HCT116 (cell line): ENCODE measurements around the gene PLA2G10.

Source experiments
- CTCF ChIP-seq, 3 experiments: fragments of 200-600 bp in 1 of 3; sonication (generic) in 1 of 3; IDR thresholded peaks in 2 of 3; conservative IDR thresholded peaks in 1 of 3; 2 replicates each; pipeline ENCODE4 v1.5.1; 2012 to 2017; ENCODE audit warnings: low read depth in 2 of 3, low read length in 2 of 3, antibody characterized with exemption in 1 of 3, borderline replicate concordance in 1 of 3, control low read depth in 1 of 3, mild to moderate bottlenecking in 1 of 3, mixed read lengths in 1 of 3, mixed run types in 1 of 3, moderate library complexity in 1 of 3; ENCODE audit not compliant: insufficient read depth in 1 of 3
- POLR2A ChIP-seq: IDR thresholded peaks from 2 replicates; pipeline ENCODE4 v1.7.0; 2011; ENCODE audit warnings: borderline replicate concordance; ENCODE audit not compliant: insufficient read depth, insufficient read length; ENCODE audit errors: extremely low read depth
- POLR2AphosphoS5 ChIP-seq: IDR thresholded peaks from 2 replicates; pipeline ENCODE4 v1.6.1; 2011; ENCODE audit warnings: mild to moderate bottlenecking, low read depth, low read length, moderate library complexity
- SP1 ChIP-seq: IDR thresholded peaks from 2 replicates; pipeline ENCODE4 v1.6.1; 2012; ENCODE audit warnings: low read depth

- TF ChIP-seq CTCF (IDR thresholded peaks at IDR 0.05 in 2 of 3, conservative IDR thresholded peaks at IDR 0.05 in 1 of 3; ENCODE audit: borderline replicate concordance in 1 of 3, insufficient read depth in 1 of 3, low read depth in 2 of 3, low read length in 2 of 3) = no peak
- no peak for TF ChIP-seq POLR2A
- TF ChIP-seq SP1 = no peak
- no peak for TF ChIP-seq POLR2AphosphoS5
These were observed 26.5 kb downstream of the PLA2G10 start for GRCh38 chr16:14667347-14668266.
